ENCODE measurements around the gene TGM2.

- TF ChIP-seq CTCF (IDR thresholded peaks at IDR 0.05; ENCODE audit: low read depth, low read length), result no peak
- no peak for TF ChIP-seq EZH2phosphoT487 (IDR thresholded peaks at IDR 0.05; ENCODE audit: low read depth)
Measured at GRCh38 chr20:38141889-38142494, 23.1 kb downstream of the TGM2 start.
